Raji (cell line): ENCODE results near the gene PTPN4.

Experiments
- POLR2A ChIP-seq: IDR thresholded peaks from 2 replicates; pipeline ENCODE4 v1.6.1; 2011; ENCODE audit warnings: low read depth, low read length, control low read depth; ENCODE audit not compliant: insufficient read depth

PTPN4 gene

DNA sequence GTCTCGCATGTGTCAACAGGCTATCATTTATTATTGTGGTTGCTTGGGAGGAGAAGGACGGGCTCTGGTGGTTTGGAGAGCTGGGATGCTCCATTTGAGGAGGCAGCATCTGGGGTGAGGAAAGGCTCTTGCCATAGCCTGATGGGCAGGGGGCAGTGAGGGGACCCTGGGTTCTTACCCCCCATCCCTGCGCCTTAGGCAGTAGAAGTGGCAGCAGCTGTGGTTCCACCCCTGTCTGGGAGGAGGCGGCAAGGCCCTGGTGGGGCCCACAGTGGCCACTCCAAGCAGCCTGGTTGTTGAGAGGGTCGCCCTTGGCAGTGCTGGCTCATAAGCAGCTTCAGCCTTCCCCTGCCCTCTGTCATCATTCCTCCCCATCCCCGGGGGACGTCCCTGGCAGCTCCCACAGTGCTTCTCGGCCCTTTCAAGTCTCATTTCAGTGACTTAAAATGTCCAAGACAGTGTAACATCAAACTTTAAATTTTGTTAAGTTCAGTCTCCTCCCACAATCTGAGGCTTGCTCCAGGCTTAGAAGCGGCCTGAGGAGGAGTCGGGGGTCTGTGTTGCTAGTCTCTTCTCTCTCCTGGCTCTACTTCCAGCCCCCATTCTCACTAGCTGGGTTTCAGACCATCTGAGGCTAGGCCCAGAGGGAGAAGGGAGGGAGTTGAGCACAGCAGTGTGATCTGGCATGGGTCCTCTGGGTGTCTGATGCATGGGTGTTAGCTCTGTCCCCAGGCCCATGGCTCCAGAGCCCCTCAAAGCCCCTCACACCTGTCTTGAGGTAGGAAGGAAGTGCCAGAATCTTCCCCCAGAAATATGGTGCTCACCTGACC lies 34.9 kb upstream of the PTPN4 start:
- no peak for TF ChIP-seq POLR2A

DNA sequence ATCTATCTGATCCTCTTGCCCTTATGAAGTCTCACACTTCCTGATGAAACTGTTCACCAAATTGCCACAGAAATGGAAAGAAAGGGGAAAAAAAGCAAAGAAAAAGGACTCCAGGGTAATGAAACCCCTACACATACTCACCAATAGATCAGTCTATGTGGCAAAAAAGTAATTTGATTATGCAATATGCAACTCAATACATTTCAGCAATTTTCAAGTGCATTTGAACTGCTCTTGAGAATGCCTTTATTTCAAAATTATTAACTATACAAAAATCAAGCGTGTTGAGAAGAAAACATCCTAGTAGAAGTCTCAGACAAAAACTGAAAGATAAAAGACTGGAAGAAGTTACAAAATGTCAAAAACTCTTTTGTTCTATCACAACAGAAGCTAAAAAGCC lies 32.2 kb upstream of the PTPN4 start:
- TF ChIP-seq POLR2A = no peak

DNA sequence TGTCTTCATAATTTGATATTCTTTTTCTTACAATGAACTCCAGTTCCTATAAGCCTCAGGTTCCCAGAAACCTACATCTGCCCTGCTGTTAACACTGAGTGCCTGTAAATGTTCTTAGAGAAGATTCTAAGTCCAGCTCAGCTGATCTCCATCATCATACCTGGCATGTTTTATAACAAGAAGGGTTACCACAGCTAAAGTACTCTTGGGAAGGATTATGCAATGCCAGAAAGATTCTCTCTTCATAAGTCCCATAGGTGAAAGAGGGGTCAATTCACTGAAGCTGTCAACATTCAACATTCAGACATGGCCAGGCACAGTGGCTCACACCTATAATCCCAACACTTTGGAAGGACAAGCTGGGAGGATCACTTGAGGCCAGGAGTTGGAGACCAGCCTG lies 31.3 kb upstream of the PTPN4 start:
- TF ChIP-seq POLR2A = no peak

DNA sequence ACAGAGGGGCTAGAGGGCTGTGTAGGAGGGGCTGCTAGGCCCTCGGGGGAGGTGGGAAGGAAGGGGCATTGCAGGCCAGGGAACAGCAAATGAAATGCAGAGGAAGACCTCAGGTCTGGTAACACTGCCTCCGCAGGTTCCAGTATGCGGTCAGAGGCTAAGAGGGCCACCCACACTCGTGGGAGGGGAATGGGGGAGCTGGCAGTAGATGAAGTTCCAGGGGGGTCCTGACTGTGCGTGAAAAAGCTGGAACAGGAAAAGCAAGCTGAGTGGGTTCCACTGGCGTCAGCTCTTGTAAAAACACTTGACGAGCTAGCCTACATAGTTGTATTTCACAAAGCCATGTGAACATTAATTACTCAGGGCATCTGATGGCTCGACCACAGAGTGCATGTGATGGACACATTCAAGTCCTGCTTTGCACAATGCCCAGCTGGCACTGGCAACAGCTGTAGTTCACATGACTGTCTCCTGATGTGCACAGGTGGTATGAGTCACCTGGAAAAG lies 29.0 kb upstream of the PTPN4 start:
- TF ChIP-seq POLR2A = no peak

DNA sequence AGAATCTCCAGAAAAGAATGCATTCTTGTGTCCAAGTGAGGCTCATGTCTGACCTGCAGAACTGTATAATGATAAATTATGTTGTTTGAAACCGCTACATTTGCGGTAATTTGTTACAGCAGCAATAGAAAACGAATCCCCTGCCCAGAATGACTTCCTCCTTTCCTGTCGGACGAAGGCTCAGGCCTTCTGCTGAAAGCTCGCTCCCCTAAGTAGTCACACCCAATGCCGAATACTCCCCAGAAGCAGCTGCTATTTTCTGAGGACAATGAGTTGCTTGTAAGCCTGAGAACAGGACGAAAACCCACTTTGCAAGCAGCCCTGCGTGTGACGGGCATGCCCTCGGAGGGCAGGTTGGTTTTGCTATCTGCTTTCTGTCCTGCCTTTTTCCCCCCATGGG lies 27.7 kb upstream of the PTPN4 start:
- no peak for TF ChIP-seq POLR2A

DNA sequence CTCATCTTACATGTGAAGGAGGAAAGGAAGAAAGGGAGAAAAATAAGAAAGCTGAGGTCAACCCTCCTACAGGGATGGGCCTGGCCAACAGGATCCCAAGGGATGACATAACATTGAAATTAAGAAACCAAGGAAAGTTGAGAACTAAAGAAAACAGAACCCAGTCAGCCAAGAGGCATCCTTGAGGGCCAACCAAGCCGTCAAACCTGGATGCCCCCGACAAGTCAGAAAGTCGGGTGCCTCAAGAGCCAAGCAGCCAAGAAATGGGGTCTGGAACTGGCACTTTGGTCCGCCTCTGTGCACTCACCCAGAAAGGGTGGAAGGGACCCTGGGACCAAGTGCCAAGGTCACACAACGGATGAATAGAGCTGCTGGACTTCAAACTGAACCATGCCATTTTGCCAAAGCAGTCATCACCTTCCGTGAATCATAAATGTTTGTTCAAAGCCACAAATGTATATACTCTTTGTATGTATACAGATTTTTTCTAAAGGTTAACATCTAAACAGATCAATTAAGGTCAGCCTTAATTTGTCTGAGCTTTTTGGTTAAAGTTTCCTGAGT lies 27.0 kb upstream of the PTPN4 start:
- TF ChIP-seq POLR2A = no peak

DNA sequence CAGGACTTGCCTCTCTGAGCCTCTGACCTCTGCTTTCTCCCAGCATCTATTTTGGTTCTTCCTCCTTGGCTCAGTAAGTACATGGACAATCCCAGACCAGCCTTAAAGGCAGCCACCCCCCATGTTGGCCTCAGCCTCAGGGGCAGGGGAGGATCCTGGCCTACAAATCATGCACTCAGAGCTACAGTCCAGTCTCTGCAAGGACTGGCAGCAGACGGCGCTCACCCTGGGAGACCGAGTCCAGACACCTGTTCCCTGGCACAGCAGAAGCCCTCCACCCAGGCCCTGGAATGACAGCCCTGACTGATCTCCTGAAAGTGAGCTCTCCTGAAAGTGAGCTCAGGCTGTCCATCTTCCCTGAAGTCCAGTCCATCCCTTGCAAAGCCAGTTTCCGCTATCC lies 25.7 kb upstream of the PTPN4 start:
- TF ChIP-seq POLR2A = no peak

DNA sequence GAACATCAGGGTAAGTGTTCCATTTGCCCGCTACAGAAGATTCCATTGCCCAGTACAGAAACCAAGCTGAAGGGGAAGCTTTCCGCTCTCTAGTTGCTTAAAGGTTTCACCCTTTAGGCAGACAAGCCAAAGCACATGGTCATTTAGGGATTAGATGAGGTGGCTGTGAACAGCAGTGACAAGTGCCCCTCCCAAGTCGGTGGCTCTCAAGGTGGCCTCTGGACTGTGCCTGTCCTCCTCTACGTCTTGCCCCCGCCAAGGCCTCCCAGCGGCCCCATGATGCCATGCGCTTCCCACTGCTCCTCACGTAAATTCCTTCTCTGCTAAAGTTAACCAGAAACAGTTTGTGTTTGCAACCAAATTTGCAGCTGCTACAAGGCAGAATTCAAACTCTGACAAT lies 24.2 kb upstream of the PTPN4 start:
- TF ChIP-seq POLR2A = no peak

DNA sequence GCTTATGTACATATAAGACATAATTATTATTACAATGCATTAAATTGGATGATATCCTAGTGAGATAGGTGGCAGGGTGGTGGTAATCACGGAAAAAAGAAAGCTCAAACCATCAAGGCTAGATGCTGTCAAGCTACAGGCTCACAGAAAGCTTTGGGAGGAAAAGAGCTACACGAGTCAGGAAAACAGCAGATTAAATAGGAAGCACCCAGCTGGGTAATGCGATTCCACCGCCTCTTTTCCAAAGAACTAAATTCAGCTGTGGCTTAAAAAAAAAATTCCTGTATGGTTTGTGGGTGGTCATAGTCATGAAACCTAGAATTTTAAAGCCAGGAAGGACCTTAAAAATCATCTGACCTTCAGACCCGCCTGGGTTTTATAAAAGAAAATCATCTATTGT lies 23.7 kb upstream of the PTPN4 start:
- TF ChIP-seq POLR2A = no peak

DNA sequence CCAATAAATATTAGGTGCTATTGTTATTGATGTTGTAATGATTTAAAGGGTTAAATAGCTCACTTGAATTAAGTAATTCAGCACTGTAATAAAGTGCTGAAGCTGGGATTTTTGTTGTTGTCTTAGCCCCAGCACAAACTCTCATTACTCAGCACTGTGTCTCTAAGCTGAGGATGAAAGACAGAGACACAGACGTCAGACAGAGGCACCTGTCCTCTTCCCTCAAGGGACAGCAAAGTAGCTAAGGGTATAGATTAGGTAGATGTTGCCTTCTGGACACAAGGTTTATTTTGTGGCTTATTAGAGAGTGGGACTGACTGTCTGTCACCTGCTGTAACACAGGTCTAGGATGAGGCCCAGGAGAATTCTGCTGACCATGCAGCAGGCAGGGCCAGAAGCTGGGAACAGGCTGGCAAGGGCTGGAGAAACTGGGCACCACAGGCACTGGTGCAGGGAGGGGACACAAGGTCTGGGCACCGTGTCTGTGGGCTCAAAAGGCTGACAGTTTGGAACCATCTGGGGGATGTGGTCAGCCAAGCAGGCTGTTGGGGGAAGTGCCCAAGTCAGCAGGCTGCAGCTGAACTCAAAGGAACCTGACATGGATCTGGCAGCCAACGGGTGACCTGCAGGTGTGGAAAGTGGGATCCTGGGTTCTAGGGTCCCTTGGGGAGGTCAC lies 20.0 kb upstream of the PTPN4 start:
- TF ChIP-seq POLR2A = no peak

DNA sequence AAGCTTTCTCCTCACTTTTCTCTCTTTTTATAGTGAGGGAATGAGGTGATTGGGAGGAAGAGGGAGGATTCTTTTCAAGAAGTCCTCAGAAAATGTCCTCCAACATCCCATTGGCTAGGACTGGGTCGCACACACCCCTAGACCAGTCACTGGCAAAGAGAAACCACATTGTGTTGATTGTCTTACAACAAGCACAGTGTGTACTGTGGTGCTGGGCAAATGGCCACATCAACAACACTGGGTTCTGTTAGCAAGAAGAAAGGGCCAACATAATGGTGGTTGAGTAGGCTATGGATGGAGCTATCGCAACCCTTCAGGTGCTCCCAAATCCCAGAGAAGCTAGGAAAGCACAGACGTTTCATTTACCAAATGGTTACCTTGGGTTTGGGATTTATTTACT lies 18.7 kb upstream of the PTPN4 start:
- TF ChIP-seq POLR2A = no peak

DNA sequence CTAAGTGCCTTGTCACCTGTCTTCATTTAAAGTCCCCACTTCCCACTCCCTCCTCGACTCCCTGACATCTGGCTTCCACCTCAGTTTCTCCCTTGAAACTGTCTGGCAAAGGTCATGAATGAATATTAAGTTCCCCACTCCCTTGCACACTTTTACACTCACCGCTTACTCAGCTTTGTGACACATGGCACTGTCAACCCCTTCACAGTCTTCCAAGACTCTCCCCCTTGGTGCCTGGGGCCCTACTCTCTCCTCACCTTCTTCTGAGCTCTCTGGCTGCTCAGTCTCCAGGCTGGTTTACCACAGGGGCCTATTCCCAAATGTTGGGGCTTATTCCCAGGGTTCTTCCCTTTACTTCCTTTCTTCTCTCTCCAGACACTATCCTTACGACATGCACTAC lies 17.9 kb upstream of the PTPN4 start:
- no peak for TF ChIP-seq POLR2A

DNA sequence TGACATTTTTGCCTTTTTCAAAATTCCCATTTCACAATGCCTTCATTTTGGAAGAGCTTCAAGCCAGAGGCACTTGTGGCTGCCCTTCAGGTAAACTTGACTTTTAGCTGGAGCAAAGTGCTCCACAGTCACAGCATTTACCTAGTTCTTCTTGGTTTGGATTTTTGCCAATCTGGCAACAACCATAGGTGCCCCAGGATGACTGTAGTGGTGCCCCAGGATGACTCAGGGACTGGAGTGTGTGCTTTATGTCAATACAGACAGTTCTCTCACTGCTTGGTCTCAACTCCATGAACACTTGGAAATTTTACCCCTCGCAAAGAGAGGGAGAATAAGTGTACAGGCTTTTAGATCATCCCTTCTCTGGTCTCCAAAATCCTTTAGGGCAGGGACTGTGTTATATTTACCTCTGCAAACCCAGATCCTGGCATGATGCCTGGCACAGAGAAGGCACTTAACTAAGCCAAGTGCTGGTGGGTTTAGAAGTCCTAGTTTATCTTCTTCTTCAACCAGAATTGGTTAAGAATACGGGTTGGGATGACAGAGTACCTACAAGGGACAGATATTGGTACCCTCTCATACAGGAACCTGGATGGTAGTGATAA lies 15.3 kb upstream of the PTPN4 start:
- no peak for TF ChIP-seq POLR2A

DNA sequence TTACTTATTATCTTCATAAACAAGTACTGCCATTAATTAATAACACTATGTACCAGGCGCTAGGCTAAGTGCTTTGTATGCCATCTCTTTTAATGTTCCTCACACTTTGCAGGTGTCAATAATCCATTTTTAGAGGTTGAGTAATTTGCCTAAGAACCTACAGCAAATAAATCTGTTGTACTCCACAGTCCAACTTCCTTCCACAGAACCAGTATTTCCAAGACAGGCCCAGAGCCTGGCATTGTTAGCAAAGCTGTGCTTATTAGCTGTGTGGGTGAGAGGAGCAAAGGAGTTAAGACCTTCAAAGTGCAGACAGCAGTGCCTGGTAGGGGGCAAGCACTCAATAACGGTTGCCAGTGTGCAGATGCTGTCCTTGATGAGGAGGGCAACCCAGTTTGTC lies 14.2 kb upstream of the PTPN4 start:
- no peak for TF ChIP-seq POLR2A

DNA sequence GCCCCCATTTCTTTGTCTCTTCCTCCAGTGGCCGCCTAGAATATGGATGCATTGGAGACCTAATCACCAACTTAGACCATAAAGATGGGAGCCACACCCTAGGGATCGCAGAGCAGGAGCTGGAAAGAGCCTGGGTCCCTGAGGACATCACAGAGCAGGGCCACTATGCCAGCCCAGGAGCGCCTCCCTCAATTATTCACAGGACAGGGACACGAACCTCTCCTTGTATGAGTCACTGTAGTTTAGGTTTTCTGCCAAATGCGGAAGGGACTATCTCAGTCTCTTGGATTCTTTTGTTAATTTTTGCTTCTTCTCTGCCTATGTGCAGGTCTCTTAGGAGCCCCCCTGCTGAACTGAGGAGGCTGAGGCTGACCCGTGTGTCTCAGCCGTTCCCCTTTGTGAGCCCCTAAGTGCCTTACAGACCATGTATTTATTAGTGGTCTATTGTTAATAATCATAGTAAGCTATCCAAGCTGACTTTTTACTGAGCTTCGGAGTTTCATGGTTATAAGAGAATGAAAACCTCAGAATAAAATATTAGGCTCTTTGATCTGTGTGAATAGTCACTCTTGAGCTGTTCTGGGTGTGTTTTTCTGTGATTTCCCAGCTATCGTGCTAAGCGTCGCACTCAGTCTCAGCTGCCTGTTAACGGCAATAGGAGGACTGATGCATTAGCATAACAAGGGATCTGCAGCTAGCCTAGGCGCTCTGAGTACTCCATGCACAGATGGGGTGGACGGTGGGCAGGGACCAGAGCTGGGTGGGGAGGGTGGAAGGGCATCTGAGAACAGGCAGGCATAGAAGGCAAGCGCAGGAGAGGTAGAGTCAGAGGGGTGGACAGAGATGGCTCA lies 12.7 kb upstream of the PTPN4 start:
- no peak for TF ChIP-seq POLR2A
